Neural crest cell (in vitro differentiated cells): ENCODE measurements around the gene GALNT11. TPM values are rescaled to one million over a fixed set of nuclear protein-coding genes. Genes with fewer than 3 reads are reported as not detected.

Experiments used
- DNase-seq: peaks from one replicate; pipeline ENCODE4 v3.0.0; 2021; ENCODE audit warnings: low read depth, mixed read lengths, low spot score
- H3K27ac Mint-ChIP-seq: one replicate; pipeline ENCODE4 v1.8.0; 2021; ENCODE audit warnings: mild to moderate bottlenecking, mixed read lengths; ENCODE audit not compliant: unreplicated experiment
- H3K27me3 Mint-ChIP-seq: 2 replicates; pipeline ENCODE4 v1.8.0; 2021; ENCODE audit warnings: low read depth, mild to moderate bottlenecking, mixed read lengths
- H3K36me3 Mint-ChIP-seq: 2 replicates; pipeline ENCODE4 v1.8.0; 2021; ENCODE audit warnings: low read depth, mild to moderate bottlenecking, mixed read lengths
- H3K4me1 Mint-ChIP-seq: 2 replicates; pipeline ENCODE4 v1.8.0; 2021; ENCODE audit warnings: mixed read lengths
- H3K4me3 Mint-ChIP-seq: one replicate; pipeline ENCODE4 v1.8.0; 2021; ENCODE audit warnings: mild to moderate bottlenecking, mixed read lengths
- H3K9me3 Mint-ChIP-seq: 2 replicates; pipeline ENCODE4 v1.8.0; 2021; ENCODE audit warnings: mixed read lengths
- total RNA-seq: library from RNA; stranded (reverse); gene quantifications from 2 replicates; pipeline ENCODE4 v1.2.1, GENCODE V29; 2021
- TF ChIP-seq, protein P1 (sequence below): fragments of 200-600 bp; sonication (generic); conservative IDR thresholded peaks from 2 replicates; pipeline ENCODE4 v1.5.0; 2021; ENCODE audit warnings: antibody characterized with exemption, mild to moderate bottlenecking

Gene GALNT11
- total RNA-seq, 1 donor from 2014 or later = 30.6 TPM

DNA sequence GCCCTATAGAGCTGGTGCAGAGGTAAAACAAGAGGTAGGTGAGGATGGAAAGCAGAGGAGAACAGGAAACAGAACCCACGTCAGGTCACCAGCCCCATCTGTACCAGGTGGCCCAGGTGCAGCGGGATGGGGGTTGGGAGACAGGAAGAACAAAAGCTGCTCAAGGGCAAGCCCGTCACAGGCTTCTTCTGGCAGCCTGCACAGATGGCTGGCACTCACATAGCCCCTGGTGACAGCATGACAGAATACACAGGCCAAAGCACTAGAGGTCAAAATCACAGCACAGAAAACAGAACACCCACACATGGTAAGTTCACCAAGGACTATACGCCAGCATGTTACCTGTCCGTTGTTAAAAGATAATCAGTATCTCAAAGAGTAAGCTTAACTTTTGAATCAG lies 126.8 kb downstream of the GALNT11 start:
- no peak for DNase-seq
- H3K27me3 Mint-ChIP-seq = no peaks in the 10 kb centered on the region
- no peaks in the 10 kb centered on the region for H3K4me1 Mint-ChIP-seq
- TF ChIP-seq, protein P1, sequence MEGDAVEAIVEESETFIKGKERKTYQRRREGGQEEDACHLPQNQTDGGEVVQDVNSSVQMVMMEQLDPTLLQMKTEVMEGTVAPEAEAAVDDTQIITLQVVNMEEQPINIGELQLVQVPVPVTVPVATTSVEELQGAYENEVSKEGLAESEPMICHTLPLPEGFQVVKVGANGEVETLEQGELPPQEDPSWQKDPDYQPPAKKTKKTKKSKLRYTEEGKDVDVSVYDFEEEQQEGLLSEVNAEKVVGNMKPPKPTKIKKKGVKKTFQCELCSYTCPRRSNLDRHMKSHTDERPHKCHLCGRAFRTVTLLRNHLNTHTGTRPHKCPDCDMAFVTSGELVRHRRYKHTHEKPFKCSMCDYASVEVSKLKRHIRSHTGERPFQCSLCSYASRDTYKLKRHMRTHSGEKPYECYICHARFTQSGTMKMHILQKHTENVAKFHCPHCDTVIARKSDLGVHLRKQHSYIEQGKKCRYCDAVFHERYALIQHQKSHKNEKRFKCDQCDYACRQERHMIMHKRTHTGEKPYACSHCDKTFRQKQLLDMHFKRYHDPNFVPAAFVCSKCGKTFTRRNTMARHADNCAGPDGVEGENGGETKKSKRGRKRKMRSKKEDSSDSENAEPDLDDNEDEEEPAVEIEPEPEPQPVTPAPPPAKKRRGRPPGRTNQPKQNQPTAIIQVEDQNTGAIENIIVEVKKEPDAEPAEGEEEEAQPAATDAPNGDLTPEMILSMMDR = no peak
- H3K36me3 Mint-ChIP-seq = peaks cover 28% of the 10 kb centered on the region
- H3K4me3 Mint-ChIP-seq = no peak overlapping the region
- peak overlapping the region; percentile 4 for H3K27ac Mint-ChIP-seq
- H3K9me3 Mint-ChIP-seq = no peaks in the 10 kb centered on the region

DNA sequence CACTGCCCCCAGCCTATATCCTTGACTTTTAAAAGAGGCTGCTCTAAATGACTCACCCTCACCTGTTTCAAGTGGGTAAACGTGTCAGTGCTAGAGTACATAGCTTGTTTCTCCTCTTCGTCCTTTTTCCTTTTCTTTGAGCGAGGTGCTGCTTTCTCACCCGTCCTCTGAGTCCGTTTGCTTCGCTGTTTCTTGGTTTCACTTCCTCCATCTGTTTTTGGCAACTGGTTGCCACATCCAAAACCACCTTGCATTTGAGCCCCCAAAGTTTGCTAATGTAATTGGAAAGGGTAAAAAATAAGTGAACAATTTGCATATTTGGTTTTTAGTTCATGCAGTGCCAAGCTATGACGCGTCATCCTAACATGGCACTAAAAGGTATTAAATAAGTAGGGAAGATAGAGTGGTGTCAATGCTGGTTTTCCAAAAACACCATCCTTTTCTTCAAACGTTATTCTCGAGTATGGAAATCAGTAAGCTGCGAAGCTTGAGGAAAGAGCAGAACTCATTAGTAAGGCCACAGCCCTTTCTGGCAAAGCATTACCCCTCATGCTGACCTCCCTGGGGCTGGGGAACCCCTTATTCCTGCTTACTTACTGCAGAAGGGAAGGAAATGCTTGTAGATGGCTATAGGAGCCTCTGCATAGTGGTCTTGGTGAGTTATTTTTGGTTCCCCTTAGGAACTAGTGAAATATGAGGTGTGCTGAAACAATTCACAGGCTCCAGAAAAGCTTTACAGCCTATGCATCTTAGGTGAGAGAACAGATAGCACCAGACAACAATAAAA lies 133.5 kb downstream of the GALNT11 start:
- peaks cover 31% of the 10 kb centered on the region for H3K36me3 Mint-ChIP-seq

DNA sequence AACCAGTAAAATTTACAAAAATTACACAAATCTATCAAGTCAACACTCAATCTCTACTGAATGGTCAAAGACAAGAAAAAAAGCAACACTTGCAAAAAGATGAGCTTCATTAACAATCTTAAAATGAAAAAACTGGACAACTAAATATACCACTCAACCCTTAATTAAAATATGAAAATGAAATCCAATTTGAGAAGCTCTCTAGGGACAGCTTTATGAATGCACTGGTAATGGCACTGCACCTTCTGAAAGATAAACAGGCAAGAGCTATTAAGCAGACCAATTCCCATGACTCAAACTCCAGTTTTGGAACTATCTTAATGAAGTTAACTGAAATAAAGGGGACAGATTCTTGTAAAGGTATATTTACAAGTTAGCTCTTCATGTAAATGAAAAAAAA lies 135.7 kb downstream of the GALNT11 start:
- Mint-ChIP-seq H3K27me3 (no peaks in the 10 kb centered on the region), H3K4me3 (no peak overlapping the region), H3K36me3 (peaks cover 24% of the 10 kb centered on the region), H3K9me3 (no peaks in the 10 kb centered on the region), H3K27ac (no peak overlapping the region), H3K4me1 (no peaks in the 10 kb centered on the region)
- no peak for DNase-seq
- TF ChIP-seq, protein P1 = no peak

More for the DNA sequence above, 133.5 kb downstream of the GALNT11 start:
- Mint-ChIP-seq H3K4me3 (no peak overlapping the region), H3K9me3 (no peaks in the 10 kb centered on the region), H3K27me3 (no peaks in the 10 kb centered on the region), H3K4me1 (no peaks in the 10 kb centered on the region), H3K27ac (no peak overlapping the region)
- no peak for DNase-seq
- TF ChIP-seq, protein P1 = no peak

DNA sequence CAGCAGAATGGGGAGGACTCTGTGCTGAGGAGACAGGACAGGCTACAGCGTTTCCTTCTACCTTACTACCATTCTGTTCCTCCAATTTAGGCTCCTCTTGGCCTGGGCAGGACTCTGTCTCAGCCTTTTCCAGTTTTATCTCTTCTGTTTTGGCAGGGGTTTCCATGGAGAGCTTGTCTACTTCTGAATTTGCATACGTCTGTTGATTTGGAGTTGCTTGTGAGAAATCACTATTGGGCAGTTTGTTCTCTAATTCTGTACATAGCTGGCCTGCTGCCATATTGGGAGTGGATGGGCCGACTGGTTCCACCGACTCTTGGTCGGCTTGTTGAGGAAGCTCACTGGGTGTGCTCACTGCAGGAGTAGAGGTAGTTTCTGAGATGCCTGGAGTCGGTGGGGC lies 136.8 kb downstream of the GALNT11 start:
- Mint-ChIP-seq H3K4me1 (no peaks in the 10 kb centered on the region), H3K27ac (no peak overlapping the region), H3K9me3 (no peaks in the 10 kb centered on the region), H3K4me3 (no peak overlapping the region), H3K36me3 (peaks cover 26% of the 10 kb centered on the region), H3K27me3 (no peaks in the 10 kb centered on the region)
- no peak for DNase-seq
- TF ChIP-seq, protein P1 = no peak

Other genes starting within 250 kb of the GALNT11 start
- gene PRKAG2, start 148.6 kb upstream of the GALNT11 start, total RNA-seq = 11.8 and 12.5 TPM in 2 replicates
- gene GALNTL5, start 69.2 kb upstream of the GALNT11 start, total RNA-seq = not detected in 2 replicates